ENCODE data around the gene SLC10A2. TPM values are rescaled to one million over a fixed set of nuclear protein-coding genes. Genes with fewer than 3 reads are reported as not detected.

Gene SLC10A2
- total RNA-seq, 2 donors from 2014 or later, result 0.20 to 0.74 TPM

DNA sequence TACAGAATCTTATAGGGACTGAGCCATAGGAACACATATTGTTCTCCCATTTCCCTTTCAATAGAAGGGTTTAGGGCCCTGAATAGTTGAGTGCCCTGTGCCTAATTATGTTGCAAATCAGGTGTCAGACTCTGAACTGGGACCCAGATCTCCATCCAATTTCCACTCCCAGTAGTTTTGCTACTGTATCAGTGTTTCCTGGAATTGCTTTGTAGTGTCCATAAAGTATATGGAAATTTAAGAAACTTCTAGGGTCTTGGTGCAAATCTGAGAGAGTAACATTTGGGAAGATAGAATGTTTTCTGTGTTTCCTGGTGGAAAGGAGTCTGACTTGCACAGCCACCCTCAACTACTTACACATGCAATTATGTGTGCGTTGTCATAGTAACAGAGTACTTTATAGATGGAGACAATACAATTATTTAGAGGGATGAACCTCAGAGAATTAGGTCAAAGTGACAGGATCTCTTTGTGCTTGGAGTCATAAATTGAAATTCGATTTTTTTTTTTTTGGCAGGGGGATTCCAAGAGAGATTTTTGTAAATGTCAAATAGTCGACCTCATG, 646 bp upstream of the SLC10A2 start:
- Histone ChIP-seq H3K4me3 (no peak overlapping the region), H3K27me3 (no peaks in the 10 kb centered on the region), H3K9me3 (no peaks in the 10 kb centered on the region), H3K9ac (ENCODE audit: low read depth in 2 of 2, low read length in 2 of 2) (no peak overlapping the region), H3K27ac (no peak overlapping the region), H3K4me1 (no peaks in the 10 kb centered on the region), H3K36me3 (no peaks in the 10 kb centered on the region)
- intact Hi-C loops (cut with DNase I), result no loop called here
- DNase-seq, result no peak
- TF ChIP-seq, protein P1, sequence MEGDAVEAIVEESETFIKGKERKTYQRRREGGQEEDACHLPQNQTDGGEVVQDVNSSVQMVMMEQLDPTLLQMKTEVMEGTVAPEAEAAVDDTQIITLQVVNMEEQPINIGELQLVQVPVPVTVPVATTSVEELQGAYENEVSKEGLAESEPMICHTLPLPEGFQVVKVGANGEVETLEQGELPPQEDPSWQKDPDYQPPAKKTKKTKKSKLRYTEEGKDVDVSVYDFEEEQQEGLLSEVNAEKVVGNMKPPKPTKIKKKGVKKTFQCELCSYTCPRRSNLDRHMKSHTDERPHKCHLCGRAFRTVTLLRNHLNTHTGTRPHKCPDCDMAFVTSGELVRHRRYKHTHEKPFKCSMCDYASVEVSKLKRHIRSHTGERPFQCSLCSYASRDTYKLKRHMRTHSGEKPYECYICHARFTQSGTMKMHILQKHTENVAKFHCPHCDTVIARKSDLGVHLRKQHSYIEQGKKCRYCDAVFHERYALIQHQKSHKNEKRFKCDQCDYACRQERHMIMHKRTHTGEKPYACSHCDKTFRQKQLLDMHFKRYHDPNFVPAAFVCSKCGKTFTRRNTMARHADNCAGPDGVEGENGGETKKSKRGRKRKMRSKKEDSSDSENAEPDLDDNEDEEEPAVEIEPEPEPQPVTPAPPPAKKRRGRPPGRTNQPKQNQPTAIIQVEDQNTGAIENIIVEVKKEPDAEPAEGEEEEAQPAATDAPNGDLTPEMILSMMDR (IDR thresholded peaks at IDR 0.05), result no peak

DNA sequence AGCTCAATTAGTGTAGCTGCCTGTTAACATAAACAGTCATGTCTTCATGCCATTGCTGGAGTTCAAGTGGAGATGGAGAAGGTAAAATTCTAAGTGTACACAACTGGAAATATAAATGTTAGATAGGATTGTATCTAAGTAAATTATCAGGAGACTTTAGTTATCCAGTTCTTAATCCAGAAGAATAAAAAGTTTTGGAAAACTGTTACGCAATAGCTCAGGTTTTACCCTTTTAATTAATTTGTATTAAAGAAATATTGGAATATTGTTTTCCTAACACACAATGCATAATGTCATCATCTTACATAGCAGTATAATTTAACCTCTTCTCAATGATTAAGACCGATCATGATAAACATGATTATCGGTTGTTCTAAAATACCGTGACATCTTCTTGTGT, 2.8 kb downstream of the SLC10A2 start:
- intact Hi-C loops (cut with DNase I), result no loop called here

DNA sequence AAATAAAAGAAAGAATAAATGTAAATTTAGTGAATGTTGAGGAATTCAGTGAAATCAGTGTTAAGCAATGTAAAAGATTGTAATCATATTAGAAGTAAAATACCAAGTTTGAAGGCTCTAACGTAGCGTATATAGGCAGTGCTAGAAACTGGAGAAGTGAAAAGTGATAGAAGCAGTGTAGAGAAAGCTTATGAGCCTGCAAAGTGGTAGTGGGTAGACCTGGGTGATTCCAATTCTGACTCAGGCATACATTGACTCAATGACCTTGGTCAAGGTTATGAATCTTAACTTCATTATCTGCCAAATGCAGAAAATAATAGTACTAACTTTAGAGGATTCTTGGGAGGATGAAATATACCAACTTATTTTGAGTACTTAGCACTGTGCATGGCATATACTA, 4.1 kb downstream of the SLC10A2 start:
- Histone ChIP-seq H3K4me3 (no peak overlapping the region), H3K36me3 (no peaks in the 10 kb centered on the region), H3K4me1 (no peaks in the 10 kb centered on the region), H3K27ac (no peak overlapping the region), H3K9ac (ENCODE audit: low read depth in 2 of 2, low read length in 2 of 2) (no peak overlapping the region), H3K27me3 (no peaks in the 10 kb centered on the region), H3K9me3 (no peaks in the 10 kb centered on the region)
- no peak for DNase-seq
- TF ChIP-seq, protein P1 (IDR thresholded peaks at IDR 0.05), result no peak
- intact Hi-C loops (cut with DNase I), result no loop called here

More for the DNA sequence above, 2.8 kb downstream of the SLC10A2 start:
- TF ChIP-seq, protein P1 (IDR thresholded peaks at IDR 0.05), result no peak
- no peaks in the 10 kb centered on the region for H3K4me1 ChIP-seq
- no peak overlapping the region for H3K4me3 ChIP-seq
- H3K9me3 ChIP-seq, result no peaks in the 10 kb centered on the region
- no peak overlapping the region for H3K9ac ChIP-seq (ENCODE audit: low read depth in 2 of 2, low read length in 2 of 2)
- no peaks in the 10 kb centered on the region for H3K27me3 ChIP-seq
- no peaks in the 10 kb centered on the region for H3K36me3 ChIP-seq
- no peak overlapping the region for H3K27ac ChIP-seq
- DNase-seq, result no peak

DNA sequence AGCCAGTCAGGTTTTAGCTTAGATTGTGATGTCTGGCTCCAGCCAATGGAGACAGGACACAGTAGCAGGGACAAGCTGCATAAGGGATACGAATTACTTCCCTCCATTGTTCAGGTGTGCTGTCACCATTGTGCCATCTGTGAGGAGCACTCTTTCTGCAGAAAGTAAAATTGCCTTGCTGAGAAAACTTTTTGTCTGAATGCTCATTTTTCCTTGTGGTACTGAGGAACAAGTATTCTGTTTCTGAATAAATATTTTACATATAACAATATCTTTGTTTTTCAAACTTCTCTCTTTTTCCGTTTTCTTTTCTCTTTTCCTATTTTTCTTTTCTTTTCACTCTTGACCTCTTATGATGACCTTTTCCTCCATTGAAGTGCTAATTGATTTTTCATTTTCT, 10.2 kb downstream of the SLC10A2 start:
- H3K27me3 ChIP-seq, result no peaks in the 10 kb centered on the region
- intact Hi-C loops (cut with DNase I), result no loop called here
- no peak for DNase-seq
- H3K4me3 ChIP-seq, result no peak overlapping the region
- H3K9me3 ChIP-seq, result no peaks in the 10 kb centered on the region
- no peaks in the 10 kb centered on the region for H3K36me3 ChIP-seq
- no peak overlapping the region for H3K27ac ChIP-seq
- no peak overlapping the region for H3K9ac ChIP-seq (ENCODE audit: low read depth in 2 of 2, low read length in 2 of 2)
- H3K4me1 ChIP-seq, result no peaks in the 10 kb centered on the region
- TF ChIP-seq, protein P1 (IDR thresholded peaks at IDR 0.05), result no peak

DNA sequence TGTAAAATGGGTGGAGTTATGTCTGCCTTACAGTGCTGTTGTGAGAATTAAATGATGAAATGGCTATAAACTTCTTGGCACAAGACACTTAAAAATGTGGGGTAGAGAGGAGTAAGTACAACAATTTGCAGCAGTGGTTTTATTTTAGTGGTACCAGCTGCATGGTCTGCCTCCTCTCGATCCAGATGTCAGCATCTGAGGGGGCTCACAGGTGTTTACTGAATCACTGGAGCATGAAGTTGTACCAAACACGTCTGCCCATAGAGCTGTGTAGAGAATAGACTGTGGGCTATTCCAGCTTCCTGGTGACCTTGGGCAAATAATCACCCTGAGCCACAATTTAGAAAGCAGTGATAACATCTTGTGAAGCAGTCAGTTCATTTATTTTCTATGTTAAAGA, 11.1 kb downstream of the SLC10A2 start:
- Histone ChIP-seq H3K27me3 (no peaks in the 10 kb centered on the region), H3K4me1 (no peaks in the 10 kb centered on the region), H3K27ac (no peak overlapping the region), H3K4me3 (no peak overlapping the region), H3K9ac (ENCODE audit: low read depth in 2 of 2, low read length in 2 of 2) (no peak overlapping the region), H3K36me3 (no peaks in the 10 kb centered on the region), H3K9me3 (no peaks in the 10 kb centered on the region)
- TF ChIP-seq, protein P1 (IDR thresholded peaks at IDR 0.05), result no peak
- intact Hi-C loops (cut with DNase I), result no loop called here
- DNase-seq, result no peak
